GM18951 (cell line): Measurements from ENCODE around the gene DYNC2I2.
A peak's percentile ranks its signal among the peaks of the same experiment; 100 is the strongest.

ENCODE experiments used
- POLR2A ChIP-seq: IDR thresholded peaks from 4 replicates; pipeline ENCODE4 v1.6.1; 2011; ENCODE audit warnings: mild to moderate bottlenecking; ENCODE audit not compliant: insufficient read length, insufficient read depth; ENCODE audit errors: extremely low read depth
- in situ Hi-C: fragments of 300-500 bp; cut with MboI; formaldehyde crosslinking; loops from one replicate; pipeline ENCODE4 v1.12.0; 2022; ENCODE audit warnings: low sequenced_read_pairs, mixed read lengths, inconsistent platforms; ENCODE audit not compliant: unreplicated experiment

The DYNC2I2 gene

GRCh38 chr9:128634651-128635262 lies 21.9 kb downstream of the DYNC2I2 start:
- in situ Hi-C loops: no loop called here
- TF ChIP-seq POLR2A: no peak

- no peak for TF ChIP-seq POLR2A
- in situ Hi-C loops: no loop called here
These were observed 22.5 kb downstream of the DYNC2I2 start for GRCh38 chr9:128634111-128634510.

- TF ChIP-seq POLR2A: no peak
- in situ Hi-C loops: no loop called here
These were observed 23.0 kb downstream of the DYNC2I2 start for GRCh38 chr9:128633601-128634000.

GRCh38 chr9:128633057-128633456 lies 23.6 kb downstream of the DYNC2I2 start:
- in situ Hi-C loops: no loop called here
- TF ChIP-seq POLR2A: no peak

GRCh38 chr9:128632486-128632885 lies 24.2 kb downstream of the DYNC2I2 start:
- in situ Hi-C loops: no loop called here
- TF ChIP-seq POLR2A: no peak

GRCh38 chr9:128632066-128632465 lies 24.6 kb downstream of the DYNC2I2 start:
- peak; percentile 2 for TF ChIP-seq POLR2A
- in situ Hi-C loops: no loop called here

GRCh38 chr9:128631636-128632035 lies 25.0 kb downstream of the DYNC2I2 start:
- no peak for TF ChIP-seq POLR2A
- in situ Hi-C loops: no loop called here

GRCh38 chr9:128629852-128630545 lies 26.6 kb downstream of the DYNC2I2 start:
- in situ Hi-C loops: no loop called here
- TF ChIP-seq POLR2A: no peak

- no peak for TF ChIP-seq POLR2A
- in situ Hi-C loops: no loop called here
These were observed 27.5 kb downstream of the DYNC2I2 start for GRCh38 chr9:128629136-128629535.

GRCh38 chr9:128628471-128629048 lies 28.1 kb downstream of the DYNC2I2 start:
- TF ChIP-seq POLR2A: no peak
- in situ Hi-C loops: no loop called here

GRCh38 chr9:128627906-128628305 lies 28.7 kb downstream of the DYNC2I2 start:
- TF ChIP-seq POLR2A: no peak
- in situ Hi-C loops: no loop called here

GRCh38 chr9:128627127-128627715 lies 29.4 kb downstream of the DYNC2I2 start:
- in situ Hi-C loops: no loop called here
- no peak for TF ChIP-seq POLR2A

- in situ Hi-C loops: no loop called here
- no peak for TF ChIP-seq POLR2A
These were observed 30.5 kb downstream of the DYNC2I2 start for GRCh38 chr9:128626181-128626580.

- in situ Hi-C loops: no loop called here
- TF ChIP-seq POLR2A: no peak
These were observed 31.1 kb downstream of the DYNC2I2 start for GRCh38 chr9:128625391-128626146.

- in situ Hi-C loops: no loop called here
- no peak for TF ChIP-seq POLR2A
These were observed 32.1 kb downstream of the DYNC2I2 start for GRCh38 chr9:128624566-128624965.
